ENCODE data around the gene MED4. TPM values are rescaled to one million over a fixed set of nuclear protein-coding genes. Genes with fewer than 3 reads are reported as not detected.

Gene MED4
- total RNA-seq, 3 donors from 2014 or later (not counting 1 experiment from before 2014, with no cell fraction given) = 58.2 to 59.3 (median 58.4) TPM

GRCh38 chr13:48138270-48138669 is 43.4 kb upstream of the MED4 start:
- Mint-ChIP-seq H3K4me3 (no peak overlapping the region), H3K27ac (no peak overlapping the region), H3K4me1 (no peaks in the 10 kb centered on the region), H3K27me3 (ENCODE audit: low read depth in 2 of 2) (no peaks in the 10 kb centered on the region), H3K9me3 (no peaks in the 10 kb centered on the region), H3K36me3 (no peaks in the 10 kb centered on the region)
- no peaks in the 10 kb centered on the region for H3K27me3 ChIP-seq (ENCODE audit: control insufficient read depth, insufficient read depth, low read length)
- H3K4me1 ChIP-seq (ENCODE audit: control insufficient read depth, insufficient read depth, low read length) = no peaks in the 10 kb centered on the region
- no peaks in the 10 kb centered on the region for H3K36me3 ChIP-seq (ENCODE audit: control insufficient read depth, insufficient read depth, low read length)
- H3K4me3 ChIP-seq (ENCODE audit: low read length) = no peak overlapping the region
- intact Hi-C loops (cut with micrococcal nuclease) = no loop called here
- no peak for DNase-seq
- WGBS (ENCODE audit: insufficient coverage) = 97% methylated on average over 2 of the region's 4 CpGs
- no peak for ATAC-seq
- no peaks in the 10 kb centered on the region for H3K9me3 ChIP-seq (ENCODE audit: control insufficient read depth, insufficient read depth, low read length)
- H3K27ac ChIP-seq (ENCODE audit: low read length) = no peak overlapping the region
- no peak for TF ChIP-seq CTCF (IDR thresholded peaks at IDR 0.05)

DNA sequence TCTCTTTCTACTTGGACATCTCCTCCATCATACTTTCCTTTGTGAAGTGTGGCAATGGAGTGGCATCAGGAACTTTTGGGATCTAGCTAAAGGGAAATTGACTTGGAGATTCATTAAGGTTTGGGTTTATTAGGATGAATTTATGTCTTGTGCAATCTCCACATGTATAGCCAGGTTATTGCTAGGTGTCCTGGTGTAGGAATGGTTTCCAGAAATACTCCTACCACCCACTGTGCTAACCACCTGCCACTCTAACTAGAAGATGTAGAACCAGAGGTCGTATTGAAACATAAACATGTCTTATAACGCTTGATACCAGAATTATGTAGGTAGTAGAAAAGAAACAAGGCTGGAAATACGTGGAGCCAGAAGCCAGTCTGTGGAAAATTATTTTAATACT is 38.1 kb upstream of the MED4 start:
- H3K4me3 ChIP-seq (ENCODE audit: low read length) = no peak overlapping the region
- H3K4me1 ChIP-seq (ENCODE audit: control insufficient read depth, insufficient read depth, low read length) = no peaks in the 10 kb centered on the region
- no peaks in the 10 kb centered on the region for H3K36me3 Mint-ChIP-seq
- no peaks in the 10 kb centered on the region for H3K27me3 ChIP-seq (ENCODE audit: control insufficient read depth, insufficient read depth, low read length)
- H3K4me1 Mint-ChIP-seq = no peaks in the 10 kb centered on the region
- 100% methylated on average over 2 of the region's 3 CpGs for WGBS (ENCODE audit: insufficient coverage)
- no peak overlapping the region for H3K27ac ChIP-seq (ENCODE audit: low read length)
- H3K36me3 ChIP-seq (ENCODE audit: control insufficient read depth, insufficient read depth, low read length) = no peaks in the 10 kb centered on the region
- DNase-seq = no peak
- H3K9me3 Mint-ChIP-seq = no peaks in the 10 kb centered on the region
- peaks cover 0 to 10% of the 10 kb centered on the region in 2 donors for H3K27me3 Mint-ChIP-seq (ENCODE audit: low read depth in 2 of 2)
- no peaks in the 10 kb centered on the region for H3K9me3 ChIP-seq (ENCODE audit: control insufficient read depth, insufficient read depth, low read length)
- intact Hi-C loops (cut with micrococcal nuclease) = no loop called here
- no peak for ATAC-seq
- no peak overlapping the region for H3K4me3 Mint-ChIP-seq
- no peak overlapping the region for H3K27ac Mint-ChIP-seq
- TF ChIP-seq CTCF (IDR thresholded peaks at IDR 0.05) = no peak

- no peaks in the 10 kb centered on the region for H3K27me3 ChIP-seq (ENCODE audit: control insufficient read depth, insufficient read depth, low read length)
- no peak overlapping the region for H3K4me3 Mint-ChIP-seq
- intact Hi-C loops (cut with micrococcal nuclease) = no loop called here
- H3K27ac Mint-ChIP-seq = no peak overlapping the region
- H3K9me3 ChIP-seq (ENCODE audit: control insufficient read depth, insufficient read depth, low read length) = no peaks in the 10 kb centered on the region
- ATAC-seq (no peak), DNase-seq (no peak)
- no peak overlapping the region for H3K27ac ChIP-seq (ENCODE audit: low read length)
- no peak overlapping the region for H3K4me3 ChIP-seq (ENCODE audit: low read length)
- peaks cover 5 to 9% of the 10 kb centered on the region in 2 donors for H3K4me1 Mint-ChIP-seq
- 14% methylated on average over 1 of the region's 2 CpGs for WGBS (ENCODE audit: insufficient coverage)
- H3K36me3 ChIP-seq (ENCODE audit: control insufficient read depth, insufficient read depth, low read length) = no peaks in the 10 kb centered on the region
- no peaks in the 10 kb centered on the region for H3K36me3 Mint-ChIP-seq
- H3K4me1 ChIP-seq (ENCODE audit: control insufficient read depth, insufficient read depth, low read length) = no peaks in the 10 kb centered on the region
- TF ChIP-seq CTCF (IDR thresholded peaks at IDR 0.05) = no peak
- no peaks in the 10 kb centered on the region for H3K9me3 Mint-ChIP-seq
- H3K27me3 Mint-ChIP-seq (ENCODE audit: low read depth in 2 of 2) = peaks cover 0 to 10% of the 10 kb centered on the region in 2 donors
These were observed 36.6 kb upstream of the MED4 start for GRCh38 chr13:48131533-48131932.

Data from natural killer cell (primary cell).